Endothelial cell of umbilical vein (primary cell): Measurements from ENCODE around the gene TM9SF1. TPM values are rescaled to one million over a fixed set of nuclear protein-coding genes. Genes with fewer than 3 reads are reported as not detected.

Experiments used
- BruUV-seq: library from RNA; stranded (reverse); fragments of 400-500 nt; replicated peaks from 2 replicates; lab custom pipeline; 2021; lab: Mats Ljungman, UMichigan
- CTCF ChIA-PET: fragments of 300-600, 350-600 bp; sonication (Branson Sonifier 250); formaldehyde crosslinking; loops from one replicate; lab custom pipeline; 2021; ENCODE audit warnings: antibody characterized with exemption, inconsistent platforms; lab: Charles Lee
- POLR2A ChIA-PET: fragments of 300-600, 350-600 bp; sonication (Branson Sonifier 250); formaldehyde crosslinking; loops from one replicate; lab custom pipeline; 2021; ENCODE audit warnings: antibody characterized with exemption, inconsistent platforms; lab: Charles Lee
- DNase-seq: peaks from one replicate; pipeline ENCODE4 v3.0.0-alpha.2; 2011; ENCODE audit warnings: low read depth, low spot score
- FAIRE-seq: peaks from 2 replicates; lab custom pipeline; 2011; peaks lifted over from hg19 to GRCh38; lab: Jason Lieb, UNC
- H2AFZ ChIP-seq: 2 replicates; pipeline ENCODE4 v1.6.0; 2012; ENCODE audit warnings: low read depth, low read length, control low read depth, inconsistent platforms
- H3K27ac ChIP-seq: 2 replicates; pipeline ENCODE4 v1.5.1; 2011; ENCODE audit warnings: low read depth, mild to moderate bottlenecking, control low read depth, low read length, moderate library complexity; ENCODE audit not compliant: insufficient read depth
- H3K27me3 ChIP-seq, 2 experiments: 2 replicates each; pipeline versions ENCODE4 v1.6.0 to v1.6.1; 2011; ENCODE audit warnings: low read length in 2 of 2, mixed read lengths in 1 of 2; ENCODE audit not compliant: control insufficient read depth in 2 of 2, insufficient read depth in 2 of 2
- H3K36me3 ChIP-seq, 2 experiments: 2 replicates in 1 of 2; 3 replicates in 1 of 2; pipeline ENCODE4 v1.5.1; 2011; ENCODE audit warnings: low read length in 2 of 2, mild to moderate bottlenecking in 1 of 2, moderate library complexity in 1 of 2; ENCODE audit not compliant: control insufficient read depth in 2 of 2, insufficient read depth in 2 of 2; ENCODE audit errors: extremely low read depth in 1 of 2
- H3K4me1 ChIP-seq: 3 replicates; pipeline ENCODE4 v1.5.1; 2011; ENCODE audit warnings: mild to moderate bottlenecking, low read length; ENCODE audit not compliant: control insufficient read depth, insufficient read depth; ENCODE audit errors: extremely low read depth
- H3K4me2 ChIP-seq: 2 replicates; pipeline ENCODE4 v1.6.1; 2011; ENCODE audit warnings: low read length, control low read depth, mixed read lengths; ENCODE audit not compliant: insufficient read depth
- H3K4me3 ChIP-seq, 3 experiments: fragments of 200-600 bp in 1 of 3; sonication (generic), shearing (Covaris generic) in 1 of 3; replicated peaks in 1 of 3; 2 replicates each; pipeline ENCODE4 v1.5.1; 2011 to 2016; ENCODE audit warnings: control low read depth in 3 of 3, low read length in 3 of 3, mild to moderate bottlenecking in 2 of 3, inconsistent platforms in 1 of 3, low read depth in 1 of 3, moderate library complexity in 1 of 3; ENCODE audit not compliant: insufficient read depth in 1 of 3
- H3K79me2 ChIP-seq: 2 replicates; pipeline ENCODE4 v1.6.0; 2012; ENCODE audit warnings: low read length, inconsistent platforms; ENCODE audit not compliant: control insufficient read depth, insufficient read depth
- H3K9ac ChIP-seq: replicated peaks from 2 replicates; pipeline ENCODE3; 2011; ENCODE audit warnings: low read length, control low read depth; ENCODE audit not compliant: insufficient read depth; ENCODE audit errors: extremely low read depth
- H3K9me1 ChIP-seq: replicated peaks from 3 replicates; pipeline ENCODE4 v1.6.0; 2011; ENCODE audit warnings: mild to moderate bottlenecking, low read length; ENCODE audit not compliant: control insufficient read depth, insufficient read depth; ENCODE audit errors: extremely low read depth
- H3K9me3 ChIP-seq: replicated peaks from 2 replicates; pipeline ENCODE4 v1.5.1; 2012; ENCODE audit warnings: low read length, inconsistent platforms; ENCODE audit not compliant: control insufficient read depth, insufficient read depth
- H4K20me1 ChIP-seq: replicated peaks from 2 replicates; pipeline ENCODE3; 2011; ENCODE audit warnings: mild to moderate bottlenecking, low read length; ENCODE audit not compliant: control insufficient read depth, insufficient read depth; ENCODE audit errors: extremely low read depth
- CTCF ChIP-seq, 2 donors: IDR thresholded peaks; 1 replicate in 1 of 2; 2 replicates in 1 of 2; pipeline ENCODE4 v1.5.1; 2011; ENCODE audit warnings: low read length in 2 of 2, mild to moderate bottlenecking in 2 of 2, moderate library complexity in 2 of 2, control low read depth in 1 of 2, inconsistent platforms in 1 of 2, low read depth in 1 of 2; ENCODE audit not compliant: insufficient read depth in 1 of 2; ENCODE audit errors: extremely low read depth in 1 of 2
- EZH2 ChIP-seq: IDR thresholded peaks from 2 replicates; pipeline ENCODE4 v1.6.1; 2012; ENCODE audit warnings: borderline replicate concordance, low read depth, mild to moderate bottlenecking, moderate library complexity, low read length, inconsistent platforms; ENCODE audit not compliant: severe bottlenecking
- FOS ChIP-seq: IDR thresholded peaks from 2 replicates; pipeline ENCODE4 v1.6.1; 2011; ENCODE audit warnings: mild to moderate bottlenecking, low read length, moderate library complexity, borderline replicate concordance; ENCODE audit not compliant: insufficient read depth
- GATA2 ChIP-seq: IDR thresholded peaks from 2 replicates; pipeline ENCODE4 v1.7.0; 2011; ENCODE audit warnings: low read depth, mild to moderate bottlenecking, moderate library complexity, mixed read lengths, low read length; ENCODE audit not compliant: insufficient read length, insufficient read depth
- JUN ChIP-seq: IDR thresholded peaks from 2 replicates; pipeline ENCODE4 v1.6.1; 2011; ENCODE audit warnings: borderline replicate concordance, low read depth; ENCODE audit not compliant: insufficient read length, insufficient read depth
- MAX ChIP-seq: IDR thresholded peaks from 2 replicates; pipeline ENCODE4 v1.6.1; 2011; ENCODE audit not compliant: insufficient read depth, insufficient read length
- MYC ChIP-seq: IDR thresholded peaks from one replicate; pipeline ENCODE4 v1.6.1; 2011; ENCODE audit warnings: mild to moderate bottlenecking, low read depth, low read length
- POLR2A ChIP-seq: IDR thresholded peaks from 2 replicates; pipeline ENCODE4 v1.6.1; 2012; ENCODE audit warnings: low read depth, mild to moderate bottlenecking, control low read depth, low read length
- POLR2AphosphoS5 ChIP-seq: IDR thresholded peaks from 2 replicates; pipeline ENCODE4 v1.6.1; 2012; ENCODE audit warnings: low read depth, mild to moderate bottlenecking, control low read depth, low read length, moderate library complexity; ENCODE audit not compliant: insufficient read depth
- dilution Hi-C: fragments of 300-500 bp; cut with MboI; formaldehyde crosslinking; loops from one replicate; pipeline ENCODE4 v1.15.0; 2019; ENCODE audit warnings: low sequenced_read_pairs; ENCODE audit not compliant: extremely low pct_ligation_motif_present
- intact Hi-C: fragments of 100-400 bp; cut with micrococcal nuclease; formaldehyde crosslinking; loops from one replicate; pipeline ENCODE4 v1.10.0; 2022
- polyA plus RNA-seq, 4 experiments: library from polyadenylated mRNA; depleted of rRNA in 3 of 4; stranded (reverse) in 3 of 4; unstranded in 1 of 4; fragments of >200 nt; gene quantifications; 2 replicates each; pipeline versions ENCODE4 v1.2.1 to v1.2.3, GENCODE V29; 2011 to 2012; ENCODE audit warnings: missing spikeins in 1 of 4
- total RNA-seq: library from RNA; stranded (reverse); gene quantifications from 2 replicates; pipeline ENCODE4 v1.2.3, GENCODE V29; 2021

The TM9SF1 gene
- total and polyA plus RNA-seq, 2 donors (not counting 3 experiments of a cell fraction or from before 2014, with no cell fraction given): 60.7 to 71.5 TPM

GRCh38 chr14:24145219-24145618 lies 50.0 kb downstream of the TM9SF1 start:
- Histone ChIP-seq H2AFZ (no peak overlapping the region), H3K4me2 (no peak overlapping the region), H3K9me1 (no peaks in the 10 kb centered on the region), H3K9me3 (no peaks in the 10 kb centered on the region), H3K36me3 (peaks cover 0 to 8% of the 10 kb centered on the region in 2 experiments), H3K4me3 (no peak overlapping the region), H3K4me1 (peaks cover 19% of the 10 kb centered on the region), H3K9ac (no peak overlapping the region), H3K27me3 (no peaks in the 10 kb centered on the region), H3K27ac (no peak overlapping the region), H4K20me1 (no peaks in the 10 kb centered on the region), H3K79me2 (peaks cover 32% of the 10 kb centered on the region)
- no TSS peak for BruUV-seq
- DNase-seq (no peak), FAIRE-seq (no peak)
- dilution Hi-C loops (no loop called here), intact Hi-C loops (loop anchor here (5.0 kb wide), 3 partner anchors 152 to 287 kb away; partner anchors contain the start of genes DHRS1, NFATC4 and NOP9)
- TF ChIP-seq EZH2 (no peak), FOS (no peak), GATA2 (no peak), POLR2A (no peak), POLR2AphosphoS5 (no peak), JUN (no peak), MAX (no peak), MYC (no peak), CTCF (IDR thresholded peaks at IDR 0.05; ENCODE audit: extremely low read depth in 1 of 2, insufficient read depth in 1 of 2, low read depth in 1 of 2, low read length in 2 of 2) (no peak)
- ChIA-PET POLR2A (interaction anchor here (1.1 kb wide), 1 partner anchor 16 kb away, joined by 6 read pairs; the partner anchor contains the start of gene IRF9), CTCF (interaction anchor here (2.7 to 3.1 kb wide), 2 partner anchors 9 to 36 kb away, joined by 14 read pairs; partner anchors contain the start of gene PSME1)
